GM12878 (cell line): ENCODE measurements around the gene ITM2C. TPM values are rescaled to one million over a fixed set of nuclear protein-coding genes. Genes with fewer than 3 reads are reported as not detected.

ENCODE experiments used
- ATAC-seq: fragments of 200-7000 bp; cut with Tn5 transposase; 3 replicates; pipeline ENCODE4 v1.9.1; 2020; ENCODE audit warnings: mild to moderate bottlenecking, moderate library complexity
- BruUV-seq: library from RNA; stranded (reverse); fragments of 400-500 nt; replicated peaks from 2 replicates; lab custom pipeline; 2021; lab: Mats Ljungman, UMichigan
- CTCF ChIA-PET: fragments of 300-600 bp; sonication (Branson Sonifier 250); formaldehyde crosslinking; extraction: SDS; loops from one replicate; lab custom pipeline; 2021; ENCODE audit warnings: inconsistent platforms; lab: Yijun Ruan, JAX
- POLR2A ChIA-PET: fragments of 350-600 bp; formaldehyde crosslinking; extraction: SDS; loops from one replicate; lab custom pipeline; 2021; ENCODE audit warnings: inconsistent platforms; lab: Charles Lee
- RAD21 ChIA-PET: fragments of 300-600 bp; sonication (Branson Sonifier 250); formaldehyde crosslinking; loops from one replicate; lab custom pipeline; 2023; ENCODE audit warnings: antibody characterized with exemption; ENCODE audit not compliant: unreplicated experiment; lab: Charles Lee
- SMC1A ChIA-PET: fragments of 300-600 bp; sonication (Branson Sonifier 250); formaldehyde crosslinking; loops from one replicate; lab custom pipeline; 2023; ENCODE audit not compliant: unreplicated experiment, uncharacterized antibody; lab: Charles Lee
- DNase-seq: peaks from one replicate; pipeline ENCODE4 v3.0.0-alpha.2; 2011; ENCODE audit warnings: low read depth, low spot score
- FAIRE-seq: peaks from 3 replicates; lab custom pipeline; 2011; peaks lifted over from hg19 to GRCh38; lab: Jason Lieb, UNC
- H2AFZ ChIP-seq: 2 replicates; pipeline ENCODE4 v1.6.0; 2011; ENCODE audit warnings: low read depth, low read length, control low read depth; ENCODE audit not compliant: control insufficient read depth
- H3K27ac ChIP-seq: 2 replicates; pipeline ENCODE4 v1.5.1; 2011; ENCODE audit warnings: control low read depth; ENCODE audit not compliant: control insufficient read depth, insufficient read depth
- H3K27me3 ChIP-seq, 2 experiments: replicated peaks in 1 of 2; 2 replicates each; pipeline versions ENCODE4 v1.6.0 to v1.6.1; 2011; ENCODE audit warnings: low read length in 1 of 2; ENCODE audit not compliant: control insufficient read depth in 2 of 2, insufficient read depth in 2 of 2
- H3K36me3 ChIP-seq, 2 experiments: 2 replicates each; pipeline ENCODE4 v1.5.1; 2011; ENCODE audit warnings: low read length in 1 of 2; ENCODE audit not compliant: control insufficient read depth in 2 of 2, insufficient read depth in 2 of 2
- H3K4me1 ChIP-seq: 2 replicates; pipeline ENCODE4 v1.6.1; 2011; ENCODE audit warnings: mild to moderate bottlenecking, low read length, moderate library complexity, mixed read lengths; ENCODE audit not compliant: control insufficient read depth, insufficient read depth
- H3K4me2 ChIP-seq: 2 replicates; pipeline ENCODE4 v1.6.0; 2011; ENCODE audit warnings: control low read depth; ENCODE audit not compliant: control insufficient read depth, insufficient read depth
- H3K4me3 ChIP-seq: fragments of 200-600 bp; sonication (generic); 2 replicates; pipeline ENCODE4 v1.5.1; 2016
- H3K79me2 ChIP-seq: 2 replicates; pipeline ENCODE4 v1.6.0; 2011; ENCODE audit warnings: low read length; ENCODE audit not compliant: control insufficient read depth, insufficient read depth
- H3K9ac ChIP-seq: 2 replicates; pipeline ENCODE4 v1.8.0; 2011; ENCODE audit warnings: low read length, control low read depth, mixed read lengths; ENCODE audit not compliant: control insufficient read depth, insufficient read depth
- H3K9me3 ChIP-seq: replicated peaks from 3 replicates; pipeline ENCODE4 v1.5.1; 2011; ENCODE audit warnings: mild to moderate bottlenecking, low read length; ENCODE audit not compliant: control insufficient read depth, insufficient read depth
- H4K20me1 ChIP-seq: 2 replicates; pipeline ENCODE4 v1.6.0; 2011; ENCODE audit not compliant: control insufficient read depth, insufficient read depth
- ATF7 ChIP-seq: fragments of 450-650 bp; IDR thresholded peaks from 2 replicates; pipeline ENCODE4 v1.6.1; 2016; ENCODE audit warnings: low read depth, mild to moderate bottlenecking
- CHD1 ChIP-seq: IDR thresholded peaks from 2 replicates; pipeline ENCODE4 v1.6.1; 2012; ENCODE audit warnings: low read depth, low read length, improper control_type of control experiment
- E2F8 ChIP-seq: fragments of 450-650 bp; IDR thresholded peaks from 2 replicates; pipeline ENCODE4 v1.6.1; 2018; ENCODE audit warnings: mild to moderate bottlenecking, low read depth, moderate library complexity; ENCODE audit not compliant: partially characterized antibody
- EED ChIP-seq: sonication (generic); IDR thresholded peaks from 2 replicates; pipeline ENCODE4 v1.6.1; 2016; ENCODE audit warnings: antibody characterized with exemption, low read depth
- IKZF1 ChIP-seq: fragments of 450-650 bp; conservative IDR thresholded peaks from 2 replicates; pipeline ENCODE4 v1.6.1; 2017; ENCODE audit warnings: antibody characterized with exemption, mild to moderate bottlenecking
- MEF2A ChIP-seq: IDR thresholded peaks from 2 replicates; pipeline ENCODE4 v1.6.1; 2011; ENCODE audit warnings: low read depth, mild to moderate bottlenecking, low read length, moderate library complexity; ENCODE audit not compliant: insufficient read depth
- MTA2 ChIP-seq: fragments of 450-650 bp; IDR thresholded peaks from 2 replicates; pipeline ENCODE4 v1.6.1; 2016; ENCODE audit warnings: low read depth, mild to moderate bottlenecking, moderate library complexity
- NFYB ChIP-seq: IDR thresholded peaks from 2 replicates; pipeline ENCODE4 v1.6.1; 2011; ENCODE audit warnings: low read depth, mild to moderate bottlenecking, low read length, improper control_type of control experiment, moderate library complexity; ENCODE audit not compliant: insufficient read depth
- NR2C2 ChIP-seq: IDR thresholded peaks from 2 replicates; pipeline ENCODE4 v1.6.1; 2011; ENCODE audit warnings: borderline replicate concordance, low read depth; ENCODE audit not compliant: control insufficient read depth, insufficient read length
- RUNX3 ChIP-seq: IDR thresholded peaks from 2 replicates; pipeline ENCODE4 v1.6.1; 2012; ENCODE audit warnings: low read length, inconsistent platforms
- TCF12 ChIP-seq: IDR thresholded peaks from 2 replicates; pipeline ENCODE4 v1.6.1; 2011; ENCODE audit warnings: low read depth, mild to moderate bottlenecking, low read length
- YBX1 ChIP-seq: fragments of 450-650 bp; IDR thresholded peaks from 2 replicates; pipeline ENCODE4 v1.6.1; 2016; ENCODE audit warnings: antibody characterized with exemption
- ZSCAN29 ChIP-seq: fragments of 450-650 bp; IDR thresholded peaks from 2 replicates; pipeline ENCODE4 v1.6.1; 2017; ENCODE audit warnings: mild to moderate bottlenecking, moderate library complexity
- WGBS: methylation state at CpG from one replicate; pipeline ENCODE4 v1.1.6; 2016; ENCODE audit warnings: low lambda C conversion rate; ENCODE audit not compliant: insufficient replicate concordance, insufficient coverage; ENCODE audit errors: missing lambda C conversion rate; 5-methylcytosine and 5-hydroxymethylcytosine counted together
- in situ Hi-C: fragments of 300-500 bp; cut with MboI; formaldehyde crosslinking; loops from 9 replicates; pipeline ENCODE4 v1.14.3; 2018; ENCODE audit warnings: mixed read lengths
- intact Hi-C: fragments of 100-400 bp; cut with micrococcal nuclease; formaldehyde crosslinking; loops from one replicate; pipeline ENCODE4 v1.14.2; 2022; ENCODE audit not compliant: unreplicated experiment
- polyA plus RNA-seq, 11 experiments: library from polyadenylated mRNA; depleted of rRNA in 4 of 11; unstranded in 6 of 11; stranded (reverse) in 5 of 11; fragments of >200 nt; fragmentation: Nextera tagmentation in 4 of 11; fragmentation: Illumina TruSeq in 1 of 11; extraction: Ambion mirVana in 4 of 11; extraction: Trizol in 1 of 11; gene quantifications; 1 replicate in 1 of 11; 2 replicates in 10 of 11; pipeline versions ENCODE4 v1.2.1 to v1.2.3, GENCODE V29; 2011 to 2016; ENCODE audit warnings: inconsistent platforms in 2 of 11, missing spikeins in 2 of 11, low read depth in 1 of 11
- total RNA-seq, 4 experiments: library from RNA; depleted of rRNA in 3 of 4; stranded (reverse); fragments of >200 nt in 3 of 4; fragmentation: Illumina TruSeq in 1 of 4; extraction: Trizol in 1 of 4; gene quantifications; 2 replicates each; pipeline versions ENCODE4 v1.2.1 to v1.2.3, GENCODE V29; 2013 to 2021
- TF ChIP-seq, protein P1 (sequence below): IDR thresholded peaks from 2 replicates; pipeline ENCODE4 v1.6.1; 2011; ENCODE audit warnings: low read depth, mild to moderate bottlenecking, low read length, moderate library complexity, borderline replicate concordance; ENCODE audit errors: extremely low read depth
- TF ChIP-seq, protein P2 (sequence below): IDR thresholded peaks from 2 replicates; pipeline ENCODE4 v1.6.1; 2012; ENCODE audit warnings: low read depth, low read length, improper control_type of control experiment
- TF ChIP-seq, protein P3 (sequence below): fragments of 450-650 bp; IDR thresholded peaks from 2 replicates; pipeline ENCODE4 v1.6.1; 2017; ENCODE audit warnings: low read depth, mild to moderate bottlenecking, moderate library complexity

The ITM2C gene
- total and polyA plus RNA-seq, 10 of the 15 experiments (the other 5 are each of a cell fraction or from before 2014, with no cell fraction given), result 5.4 to 195 (median 149) TPM

- peak; percentile 64 for TF ChIP-seq RUNX3
- no peak for TF ChIP-seq E2F8
- TF ChIP-seq MEF2A, result no peak
- TF ChIP-seq NR2C2, result no peak
- TF ChIP-seq, protein P1, sequence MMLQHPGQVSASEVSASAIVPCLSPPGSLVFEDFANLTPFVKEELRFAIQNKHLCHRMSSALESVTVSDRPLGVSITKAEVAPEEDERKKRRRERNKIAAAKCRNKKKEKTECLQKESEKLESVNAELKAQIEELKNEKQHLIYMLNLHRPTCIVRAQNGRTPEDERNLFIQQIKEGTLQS, result no peak
- TF ChIP-seq EED, result peak; percentile 58
Measured at GRCh38 chr2:230893338-230893737, 28.6 kb downstream of the ITM2C start (continued).

GRCh38 chr2:230893841-230894781, 29.4 kb downstream of the ITM2C start:
- ChIA-PET SMC1A (interaction anchor here (0.8 to 2.5 kb wide), 6 partner anchors 16 to 93 kb away, joined by 3 to 7 read pairs (median 5); no protein-coding TSS in a partner anchor), POLR2A (interaction anchor here (0.6 to 1.0 kb wide), 3 partner anchors 29 to 1009 kb away, joined by 3 read pairs; partner anchors contain the start of gene ITM2C), CTCF (interaction anchor here (0.7 to 3.3 kb wide), 10 partner anchors 8 to 159 kb away, joined by 3 to 19 read pairs (median 8); partner anchors contain the start of gene GPR55), RAD21 (interaction anchor here (0.8 to 4.3 kb wide), 8 partner anchors 25 to 163 kb away, joined by 3 to 15 read pairs (median 4); partner anchors contain the start of genes ITM2C and PSMD1)
- Histone ChIP-seq H2AFZ (no peak overlapping the region), H3K27ac (0 out of 2 replicates have a peak overlapping the region, but pooled peaks have one; percentile 7), H3K4me2 (peak overlapping the region; percentile 58), H3K27me3 (no peaks in the 10 kb centered on the region), H3K4me3 (no peak overlapping the region), H3K9me3 (no peaks in the 10 kb centered on the region; the same call in 1 of the 3 replicates), H3K79me2 (no peaks in the 10 kb centered on the region), H3K4me1 (peaks cover 39% of the 10 kb centered on the region), H4K20me1 (no peaks in the 10 kb centered on the region), H3K36me3 (no peaks in the 10 kb centered on the region), H3K9ac (no peak overlapping the region)
- peak; percentile 71 for ATAC-seq
- intact Hi-C loops, result loop anchor here (2.0 kb wide), 2 partner anchors 29 to 45 kb away; partner anchors contain the start of gene ITM2C
- no TSS peak for BruUV-seq
- WGBS, result 27% methylated on average over 19 of the region's 19 CpGs
- in situ Hi-C loops, result no loop called here
- DNase-seq, result no peak
- peak; percentile 79 for FAIRE-seq
- TF ChIP-seq ATF7, result 0 out of 2 replicates have a peak, but pooled peaks have one; percentile 10
- TF ChIP-seq YBX1, result no peak
- no peak for TF ChIP-seq NFYB
- TF ChIP-seq ZSCAN29, result no peak
- no peak for TF ChIP-seq CHD1
- TF ChIP-seq IKZF1, result peak; percentile 71
- TF ChIP-seq, protein P2, sequence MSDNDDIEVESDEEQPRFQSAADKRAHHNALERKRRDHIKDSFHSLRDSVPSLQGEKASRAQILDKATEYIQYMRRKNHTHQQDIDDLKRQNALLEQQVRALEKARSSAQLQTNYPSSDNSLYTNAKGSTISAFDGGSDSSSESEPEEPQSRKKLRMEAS, result 0 out of 2 replicates have a peak, but pooled peaks have one; percentile 28
- TF ChIP-seq, protein P3, sequence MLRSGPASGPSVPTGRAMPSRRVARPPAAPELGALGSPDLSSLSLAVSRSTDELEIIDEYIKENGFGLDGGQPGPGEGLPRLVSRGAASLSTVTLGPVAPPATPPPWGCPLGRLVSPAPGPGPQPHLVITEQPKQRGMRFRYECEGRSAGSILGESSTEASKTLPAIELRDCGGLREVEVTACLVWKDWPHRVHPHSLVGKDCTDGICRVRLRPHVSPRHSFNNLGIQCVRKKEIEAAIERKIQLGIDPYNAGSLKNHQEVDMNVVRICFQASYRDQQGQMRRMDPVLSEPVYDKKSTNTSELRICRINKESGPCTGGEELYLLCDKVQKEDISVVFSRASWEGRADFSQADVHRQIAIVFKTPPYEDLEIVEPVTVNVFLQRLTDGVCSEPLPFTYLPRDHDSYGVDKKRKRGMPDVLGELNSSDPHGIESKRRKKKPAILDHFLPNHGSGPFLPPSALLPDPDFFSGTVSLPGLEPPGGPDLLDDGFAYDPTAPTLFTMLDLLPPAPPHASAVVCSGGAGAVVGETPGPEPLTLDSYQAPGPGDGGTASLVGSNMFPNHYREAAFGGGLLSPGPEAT, result 0 out of 2 replicates have a peak, but pooled peaks have one; percentile 23
- TF ChIP-seq TCF12, result 0 out of 2 replicates have a peak, but pooled peaks have one; percentile 32
- no peak for TF ChIP-seq MTA2
